Small intestine (tissue), 4 donors: Measurements from ENCODE around the gene HEXA. TPM values are rescaled to one million over a fixed set of nuclear protein-coding genes. Genes with fewer than 3 reads are reported as not detected.

Experiments
- polyA plus RNA-seq, 4 donors: library from polyadenylated mRNA; stranded (reverse) in 3 of 4; unstranded in 1 of 4; fragments of 200-250 nt in 3 of 4; fragments of 120-200 nt in 1 of 4; gene quantifications; one replicate each; pipeline versions ENCODE4 v1.2.1 to v1.2.3, GENCODE V29; 2013
- donor health status: healthy with polysubstance abuse.
- donor health status: Bipolar disorder and iron deficiency.
- donor health status: healthy.

HEXA gene
- polyA plus RNA-seq, 4 donors = 39.7 to 255 (median 83.4) TPM

Other genes starting within 250 kb of the HEXA start
- 10 to 100 TPM in 1 of 4 donors, 1 to 10 TPM in 2, under 1 TPM in 1; 0.67 to 10.1 (median 4.2) TPM for gene GRAMD2A, start 178.2 kb downstream of the HEXA start, polyA plus RNA-seq
- 100 to 1,000 TPM; 243 to 362 (median 254) TPM for gene PKM, start 144.8 kb downstream of the HEXA start, polyA plus RNA-seq
- gene PARP6, start 103.5 kb downstream of the HEXA start, polyA plus RNA-seq = 10 to 100 TPM; 22.7 to 81.2 (median 69.2) TPM
- 10 to 100 TPM in 1 of 4 donors, 1 to 10 TPM in 1, under 1 TPM in 2; 0.54 to 10.9 (median 2.5) TPM for gene CELF6, start 55.9 kb downstream of the HEXA start, polyA plus RNA-seq
- not detected for gene TMEM202, start 22.3 kb upstream of the HEXA start, polyA plus RNA-seq
- 10 to 100 TPM; 19.4 to 70.9 (median 24.3) TPM for gene ARIH1, start 98.3 kb upstream of the HEXA start, polyA plus RNA-seq